IMR-90 (cell line): ENCODE measurements around the gene FAM89A.

Experiments used
- BHLHE40 ChIP-seq: fragments of 150-350 bp; IDR thresholded peaks from 2 replicates; pipeline ENCODE4 v1.6.1; 2016; ENCODE audit warnings: mild to moderate bottlenecking, low read depth, low read length
- CEBPB ChIP-seq: IDR thresholded peaks from 2 replicates; pipeline ENCODE4 v1.6.1; 2012; ENCODE audit warnings: low read depth, low read length, improper control_type of control experiment
- NFE2L2 ChIP-seq: fragments of 150-350 bp; IDR thresholded peaks from 2 replicates; pipeline ENCODE4 v1.6.1; 2016; ENCODE audit warnings: low read depth, mild to moderate bottlenecking, low read length
- POLR2A ChIP-seq: IDR thresholded peaks from 2 replicates; pipeline ENCODE4 v1.6.1; 2012; ENCODE audit warnings: mild to moderate bottlenecking, low read depth, low read length
- TF ChIP-seq, protein P1 (sequence below): conservative IDR thresholded peaks from 2 replicates; pipeline ENCODE4 v1.5.1; 2012; ENCODE audit warnings: mild to moderate bottlenecking, low read depth, low read length, improper control_type of control experiment
- TF ChIP-seq, protein P2 (sequence below): fragments of 150-350 bp; IDR thresholded peaks from 2 replicates; pipeline ENCODE4 v1.6.1; 2016; ENCODE audit warnings: low read depth, mild to moderate bottlenecking, low read length, moderate library complexity, borderline replicate concordance

DNA sequence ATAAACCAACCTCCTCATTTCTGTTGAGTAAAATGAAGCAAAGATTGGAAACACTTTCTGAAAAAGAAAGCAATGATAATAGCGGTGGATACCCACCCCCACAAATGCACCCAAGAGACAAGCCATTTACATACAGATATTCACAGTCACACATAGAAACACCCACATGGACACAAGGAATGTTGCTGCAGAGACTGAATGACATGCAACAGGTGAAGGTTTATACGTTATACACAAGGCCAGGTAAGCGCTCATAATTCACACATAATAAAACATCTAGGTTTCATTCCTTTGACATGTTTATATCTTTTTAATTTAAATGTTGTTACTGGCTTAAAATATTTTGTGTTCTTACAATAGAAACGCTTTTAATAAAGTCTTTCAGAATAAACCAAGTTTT lies 39.9 kb downstream of the FAM89A start:
- no peak for TF ChIP-seq NFE2L2
- no peak for TF ChIP-seq POLR2A
- TF ChIP-seq, protein P1, sequence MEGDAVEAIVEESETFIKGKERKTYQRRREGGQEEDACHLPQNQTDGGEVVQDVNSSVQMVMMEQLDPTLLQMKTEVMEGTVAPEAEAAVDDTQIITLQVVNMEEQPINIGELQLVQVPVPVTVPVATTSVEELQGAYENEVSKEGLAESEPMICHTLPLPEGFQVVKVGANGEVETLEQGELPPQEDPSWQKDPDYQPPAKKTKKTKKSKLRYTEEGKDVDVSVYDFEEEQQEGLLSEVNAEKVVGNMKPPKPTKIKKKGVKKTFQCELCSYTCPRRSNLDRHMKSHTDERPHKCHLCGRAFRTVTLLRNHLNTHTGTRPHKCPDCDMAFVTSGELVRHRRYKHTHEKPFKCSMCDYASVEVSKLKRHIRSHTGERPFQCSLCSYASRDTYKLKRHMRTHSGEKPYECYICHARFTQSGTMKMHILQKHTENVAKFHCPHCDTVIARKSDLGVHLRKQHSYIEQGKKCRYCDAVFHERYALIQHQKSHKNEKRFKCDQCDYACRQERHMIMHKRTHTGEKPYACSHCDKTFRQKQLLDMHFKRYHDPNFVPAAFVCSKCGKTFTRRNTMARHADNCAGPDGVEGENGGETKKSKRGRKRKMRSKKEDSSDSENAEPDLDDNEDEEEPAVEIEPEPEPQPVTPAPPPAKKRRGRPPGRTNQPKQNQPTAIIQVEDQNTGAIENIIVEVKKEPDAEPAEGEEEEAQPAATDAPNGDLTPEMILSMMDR, result no peak
- TF ChIP-seq CEBPB, result no peak
- TF ChIP-seq BHLHE40, result no peak
- TF ChIP-seq, protein P2, sequence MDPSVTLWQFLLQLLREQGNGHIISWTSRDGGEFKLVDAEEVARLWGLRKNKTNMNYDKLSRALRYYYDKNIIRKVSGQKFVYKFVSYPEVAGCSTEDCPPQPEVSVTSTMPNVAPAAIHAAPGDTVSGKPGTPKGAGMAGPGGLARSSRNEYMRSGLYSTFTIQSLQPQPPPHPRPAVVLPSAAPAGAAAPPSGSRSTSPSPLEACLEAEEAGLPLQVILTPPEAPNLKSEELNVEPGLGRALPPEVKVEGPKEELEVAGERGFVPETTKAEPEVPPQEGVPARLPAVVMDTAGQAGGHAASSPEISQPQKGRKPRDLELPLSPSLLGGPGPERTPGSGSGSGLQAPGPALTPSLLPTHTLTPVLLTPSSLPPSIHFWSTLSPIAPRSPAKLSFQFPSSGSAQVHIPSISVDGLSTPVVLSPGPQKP, result no peak
